Islet of Langerhans (tissue), 1 donor: ENCODE measurements around the gene PTPN14.

Experiments
- FAIRE-seq: peaks from one replicate; lab custom pipeline; 2011; peaks lifted over from hg19 to GRCh38; lab: Jason Lieb, UNC

Gene PTPN14

DNA sequence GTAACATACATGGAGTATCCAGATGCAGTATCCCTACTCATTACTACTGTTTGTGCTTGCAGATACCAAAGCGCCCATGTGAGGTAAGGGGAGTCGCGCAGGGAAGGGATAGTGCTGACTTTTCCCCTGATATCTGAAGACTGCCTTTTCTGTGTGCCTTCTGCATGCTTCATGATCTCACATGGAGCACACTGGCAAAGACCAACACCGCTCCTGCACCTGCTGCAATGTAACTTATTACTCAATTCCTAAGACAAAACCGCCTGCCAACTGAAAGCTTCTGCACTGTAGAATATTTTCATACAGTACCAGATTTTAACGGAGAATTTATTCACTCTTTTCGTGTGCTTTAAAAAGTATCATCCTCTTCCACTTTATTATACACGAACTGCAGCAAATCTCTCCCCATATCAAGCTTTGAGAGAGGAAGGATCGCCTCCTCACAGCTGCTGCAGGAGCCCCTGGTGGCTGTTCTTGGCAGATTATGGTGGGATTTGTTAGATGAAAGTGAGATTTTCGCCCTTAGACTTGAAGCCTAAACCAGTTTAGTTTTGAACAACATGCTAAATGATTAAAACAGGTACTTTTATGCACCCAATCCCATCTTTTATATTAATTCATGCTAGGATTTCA lies 99.1 kb downstream of the PTPN14 start:
- FAIRE-seq, result no peak

DNA sequence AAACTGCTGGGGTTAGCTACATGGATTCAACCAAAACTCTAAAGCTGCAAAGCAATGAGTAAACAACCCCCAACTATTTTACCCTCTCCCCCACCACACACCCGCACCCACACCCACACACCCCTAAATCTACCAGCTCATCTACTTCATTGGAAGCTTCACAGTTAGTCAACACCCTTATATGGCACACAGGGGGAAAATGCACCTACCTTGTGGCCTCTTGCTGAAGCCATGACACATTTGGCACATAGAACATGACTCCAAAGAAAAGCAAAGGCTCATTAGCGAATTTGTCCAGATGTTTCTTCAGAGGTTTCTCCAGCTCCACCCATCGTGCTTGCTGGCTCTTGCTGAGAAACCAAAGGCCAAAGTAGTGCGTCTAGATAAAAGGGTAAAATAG lies 99.8 kb downstream of the PTPN14 start:
- no peak for FAIRE-seq

- no peak for FAIRE-seq
Measured at GRCh38 chr1:214449371-214449770, 102.0 kb downstream of the PTPN14 start.

- no peak for FAIRE-seq
Measured at GRCh38 chr1:214448536-214448935, 102.9 kb downstream of the PTPN14 start.

- FAIRE-seq, result no peak
Measured at GRCh38 chr1:214447557-214447871, 103.9 kb downstream of the PTPN14 start.

- no peak for FAIRE-seq
Measured at GRCh38 chr1:214446772-214447556, 104.4 kb downstream of the PTPN14 start.

DNA sequence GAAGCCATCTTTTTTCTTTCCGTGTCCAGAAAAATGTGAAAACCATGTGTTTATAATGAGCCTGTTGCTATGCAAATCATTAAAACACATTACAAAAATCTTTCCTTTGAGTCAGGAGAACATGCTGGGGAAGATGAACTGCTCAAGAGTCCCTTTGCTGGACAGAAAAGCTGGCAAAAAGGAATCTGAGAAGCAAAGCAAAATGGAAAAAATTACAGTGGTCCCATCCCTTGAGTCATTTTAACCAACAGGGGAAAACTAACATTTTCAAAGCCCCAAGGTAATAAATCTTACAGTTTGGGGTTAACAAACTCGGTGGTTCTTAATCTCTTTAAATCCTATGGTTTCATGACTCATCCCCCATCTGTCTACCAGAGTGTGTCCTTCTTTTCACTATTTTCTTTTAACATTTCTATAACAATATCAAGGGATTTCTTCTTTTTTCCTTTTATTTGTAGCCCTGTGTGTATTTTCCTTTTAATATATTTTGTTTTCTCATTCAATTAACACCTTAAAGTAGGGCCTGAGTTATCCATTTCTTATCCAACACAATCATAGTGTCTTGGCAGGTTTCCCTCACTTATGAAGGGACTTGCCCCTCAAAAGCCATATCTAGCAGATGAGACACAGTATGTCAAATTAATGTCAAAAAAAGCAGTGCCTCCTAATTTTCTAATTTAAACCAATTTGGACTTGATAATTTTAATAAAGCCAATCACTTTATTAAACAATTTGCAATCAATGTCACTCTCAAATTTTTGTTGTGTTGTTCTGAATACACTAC lies 105.4 kb downstream of the PTPN14 start:
- no peak for FAIRE-seq

DNA sequence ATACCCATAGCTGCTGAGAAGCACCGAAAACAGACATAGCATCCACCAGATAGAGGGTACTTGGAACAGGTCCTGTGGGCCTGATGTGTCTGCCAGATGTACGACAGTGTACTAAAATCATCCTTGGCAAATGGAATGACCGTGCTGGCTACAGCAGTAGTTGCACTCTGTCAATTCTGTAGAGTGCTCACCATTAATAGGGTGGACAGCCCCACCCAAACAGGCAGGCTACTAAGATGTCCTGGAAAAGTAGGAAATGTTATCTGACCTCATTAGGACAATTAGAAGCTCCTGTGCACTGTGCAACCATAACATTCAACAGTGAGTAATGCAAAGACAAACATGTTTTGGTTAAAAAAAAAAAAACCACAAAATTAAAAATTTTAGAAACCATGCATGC lies 106.2 kb downstream of the PTPN14 start:
- no peak for FAIRE-seq

GRCh38 chr1:214444182-214444939 lies 107.0 kb downstream of the PTPN14 start:
- no peak for FAIRE-seq

GRCh38 chr1:214441119-214441518 lies 110.3 kb downstream of the PTPN14 start:
- FAIRE-seq, result no peak

DNA sequence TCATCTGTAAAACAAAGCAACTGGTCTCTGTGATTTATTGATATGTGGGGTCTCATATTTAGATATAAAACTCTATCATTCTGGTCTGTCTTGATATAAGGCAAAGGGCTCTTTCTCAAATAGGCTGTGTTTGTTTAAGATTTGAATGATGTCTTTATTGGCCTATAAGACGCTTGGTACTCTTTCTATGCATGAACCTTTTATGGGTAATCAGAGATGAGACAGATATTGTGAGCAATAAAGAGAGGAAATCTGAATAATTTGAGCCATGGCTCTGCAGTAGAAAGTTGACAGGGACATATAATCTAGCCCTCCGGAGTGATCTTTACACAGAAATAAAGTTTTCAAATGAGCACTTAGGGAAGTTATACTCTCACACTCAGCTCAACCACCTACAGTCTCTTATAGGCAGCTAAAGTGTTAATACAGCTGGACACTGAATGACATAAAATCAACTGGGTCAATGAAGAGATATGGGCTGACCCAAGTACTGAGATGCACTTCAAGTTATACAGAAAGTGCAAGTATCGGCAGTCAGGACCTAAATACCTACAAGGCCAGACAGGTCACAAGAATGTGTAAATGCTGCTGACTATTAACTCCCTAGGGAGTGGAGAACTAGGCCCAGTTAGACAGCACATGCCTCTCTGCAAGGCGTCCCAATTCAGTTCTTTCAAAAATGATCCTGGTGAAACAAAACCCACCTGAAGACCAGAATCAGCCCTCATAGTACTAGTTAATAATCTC lies 111.0 kb downstream of the PTPN14 start:
- FAIRE-seq, result no peak

DNA sequence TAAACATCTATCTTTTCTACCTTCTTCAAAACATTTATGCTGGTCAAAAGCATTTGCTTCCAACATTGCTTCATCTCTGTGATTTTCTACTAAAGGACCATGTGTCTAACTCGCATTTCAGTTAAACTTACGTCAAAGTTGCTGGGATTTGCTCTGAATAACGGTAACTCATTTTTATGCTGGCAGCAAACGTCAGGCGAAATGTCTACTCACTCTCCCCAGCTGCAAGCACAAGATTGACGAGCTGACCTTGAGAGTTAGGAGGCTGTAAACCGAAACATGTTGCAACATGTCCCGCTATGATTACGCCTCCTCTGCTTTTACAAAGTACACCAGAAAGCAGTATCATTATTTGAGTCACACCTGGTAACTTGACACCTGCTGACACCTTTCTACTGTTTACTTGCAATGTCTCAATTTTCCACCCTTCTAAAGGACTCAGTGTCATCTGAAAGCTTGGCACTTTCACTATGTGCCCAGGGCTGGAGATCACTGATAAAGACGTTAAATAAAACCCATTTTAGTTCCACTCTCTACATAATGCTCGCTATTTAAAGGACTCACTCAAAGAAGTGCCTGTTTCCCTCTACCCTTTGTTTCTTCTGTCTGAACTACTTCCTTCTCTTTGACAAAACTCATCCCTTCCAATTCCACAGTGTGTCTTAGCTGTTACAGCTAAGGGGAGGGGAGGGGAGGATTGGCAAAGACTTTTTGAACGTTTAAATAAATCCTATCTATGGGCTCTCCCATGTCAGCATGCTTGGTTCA lies 111.9 kb downstream of the PTPN14 start:
- FAIRE-seq, result peak; percentile 87

DNA sequence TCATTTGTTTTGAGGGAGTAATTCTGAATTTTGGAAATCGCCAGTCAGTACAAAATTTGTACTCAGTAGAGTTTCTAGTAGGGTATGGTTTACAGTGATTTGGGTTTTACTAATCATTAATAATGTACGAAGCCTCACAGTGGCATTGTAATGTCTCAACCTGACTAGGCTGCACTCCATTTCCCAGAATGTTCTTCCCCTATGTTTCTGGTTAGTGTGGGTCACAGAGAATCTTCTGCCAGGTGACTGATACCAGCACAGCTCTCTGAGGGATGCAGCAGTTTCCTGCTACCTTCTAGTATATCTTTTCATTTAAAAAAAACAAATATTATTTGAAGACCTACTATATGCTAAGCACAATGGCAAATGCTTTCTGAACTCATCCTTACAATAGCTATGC lies 112.9 kb downstream of the PTPN14 start:
- no peak for FAIRE-seq

GRCh38 chr1:214438075-214438474 lies 113.3 kb downstream of the PTPN14 start:
- FAIRE-seq, result no peak

- no peak for FAIRE-seq
Measured at GRCh38 chr1:214435867-214436266, 115.5 kb downstream of the PTPN14 start.

DNA sequence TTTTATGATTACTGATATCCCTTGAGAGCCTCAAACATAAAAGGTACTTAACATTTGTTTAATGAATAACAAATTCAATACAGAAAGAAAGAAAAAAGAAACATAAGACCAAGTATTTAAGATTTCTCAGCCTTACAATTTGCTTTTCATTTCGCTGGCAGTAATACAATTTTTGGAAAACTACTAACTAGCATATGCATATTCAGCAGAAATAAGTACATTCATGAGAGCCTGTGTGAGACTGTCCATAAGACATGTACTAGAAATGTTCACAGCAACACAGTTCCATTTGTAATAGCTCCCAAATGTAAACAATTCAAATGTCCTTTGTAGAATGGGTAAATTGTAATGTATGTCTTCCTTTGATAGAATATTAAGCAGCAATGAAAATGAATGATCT lies 119.2 kb downstream of the PTPN14 start:
- no peak for FAIRE-seq

DNA sequence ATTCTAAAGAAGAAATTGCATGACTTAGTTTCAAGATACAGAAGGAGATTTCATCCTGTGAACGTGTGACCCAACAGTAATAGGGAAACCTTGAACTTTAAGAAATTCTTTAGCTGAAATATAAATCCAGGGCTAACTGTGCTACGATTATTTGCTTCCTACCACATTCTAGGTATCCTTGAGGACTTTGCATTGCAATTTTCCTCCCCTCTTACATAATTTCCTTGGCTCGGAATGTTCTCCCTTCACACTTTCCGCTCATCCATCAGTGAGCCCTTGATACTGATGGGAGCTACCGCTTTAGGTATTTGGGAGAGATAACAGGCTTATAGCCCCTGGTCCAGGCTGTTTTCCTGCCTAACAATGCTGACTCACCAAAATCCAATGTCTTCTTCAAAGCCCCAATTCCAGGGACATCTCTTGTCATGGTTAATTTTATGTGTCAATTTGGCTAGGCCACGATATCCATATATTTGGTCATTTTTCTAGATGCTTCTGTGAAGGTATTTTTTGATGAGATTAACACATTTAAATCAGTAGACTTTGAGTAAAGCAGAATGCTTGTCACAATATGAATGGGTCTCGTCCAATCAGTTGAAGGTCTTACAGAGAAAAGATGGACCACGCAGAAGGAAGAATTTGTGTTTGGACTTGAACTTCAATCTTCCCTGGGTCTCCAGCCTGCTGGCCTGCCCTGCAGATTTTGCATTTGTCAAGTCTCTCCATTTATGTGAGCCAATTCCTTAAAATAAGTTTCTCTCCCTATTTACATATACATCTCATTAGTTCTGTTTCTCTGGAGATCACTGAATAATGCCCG lies 121.2 kb downstream of the PTPN14 start:
- no peak for FAIRE-seq

DNA sequence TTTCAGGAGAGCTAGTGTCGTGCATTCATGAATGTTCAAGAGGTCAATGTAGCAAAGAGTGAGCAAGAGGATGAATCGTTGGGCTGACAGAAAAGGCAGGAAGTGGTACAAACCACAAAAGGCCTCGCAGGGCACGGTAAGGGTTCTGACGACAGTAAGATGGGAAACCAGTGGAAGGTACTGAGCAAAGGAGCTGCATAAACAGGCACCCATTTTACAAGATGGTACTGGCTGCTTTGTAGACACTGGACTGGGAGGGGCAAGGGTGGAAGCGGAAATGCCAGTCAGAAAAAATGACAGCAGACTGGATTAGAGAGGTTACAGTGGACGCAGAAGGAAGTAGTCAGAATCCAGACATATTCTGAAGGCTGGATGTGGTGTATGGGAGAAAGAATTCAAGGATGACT lies 123.5 kb downstream of the PTPN14 start:
- FAIRE-seq, result no peak

DNA sequence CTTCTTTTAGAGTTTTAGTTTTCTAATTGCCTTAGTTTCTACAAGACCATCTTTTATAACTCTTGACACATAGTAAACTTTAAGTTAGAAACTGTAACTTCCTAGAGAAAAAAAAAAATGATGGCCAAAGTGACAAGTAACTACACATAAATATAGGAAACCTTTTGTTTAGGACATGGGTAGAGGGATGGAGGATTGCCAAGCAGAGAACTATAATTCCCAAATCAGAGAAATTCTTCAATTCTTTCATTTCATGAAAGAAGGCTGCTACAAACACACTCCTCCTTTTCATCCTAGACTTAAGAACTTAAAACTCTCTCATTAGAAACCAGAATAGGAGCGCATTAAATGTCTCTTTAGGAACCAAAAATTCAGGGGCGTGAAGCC lies 125.0 kb downstream of the PTPN14 start:
- FAIRE-seq, result no peak

GRCh38 chr1:214425716-214426425 lies 125.5 kb downstream of the PTPN14 start:
- FAIRE-seq, result no peak
